ENCODE data around the gene RIC3.
"Not testable (repeated sequence)": the region's sequence is repeated elsewhere in the genome, so short reads cannot be mapped to it uniquely, and the experiment has no call there.

Gene RIC3

DNA sequence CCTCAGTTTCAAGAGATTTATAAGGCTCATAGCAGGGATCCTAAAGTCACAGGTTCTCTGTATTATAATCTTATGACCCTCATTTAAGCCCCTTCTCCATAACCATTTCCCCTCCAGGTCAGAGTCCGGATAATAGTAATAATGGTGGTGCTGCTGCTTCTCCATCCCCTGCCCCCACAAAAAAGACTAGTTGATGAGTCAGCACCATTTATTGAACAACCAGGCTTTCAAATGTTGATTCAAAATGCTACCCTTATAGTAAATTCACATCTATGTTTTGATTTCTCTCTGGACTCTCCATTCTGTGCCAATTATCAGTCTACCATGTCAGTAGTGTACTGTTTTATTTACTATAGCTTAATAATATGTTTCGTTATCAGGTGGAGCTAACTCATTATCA, 17.6 kb upstream of the RIC3 start:
- no peak for DNase-seq

DNA sequence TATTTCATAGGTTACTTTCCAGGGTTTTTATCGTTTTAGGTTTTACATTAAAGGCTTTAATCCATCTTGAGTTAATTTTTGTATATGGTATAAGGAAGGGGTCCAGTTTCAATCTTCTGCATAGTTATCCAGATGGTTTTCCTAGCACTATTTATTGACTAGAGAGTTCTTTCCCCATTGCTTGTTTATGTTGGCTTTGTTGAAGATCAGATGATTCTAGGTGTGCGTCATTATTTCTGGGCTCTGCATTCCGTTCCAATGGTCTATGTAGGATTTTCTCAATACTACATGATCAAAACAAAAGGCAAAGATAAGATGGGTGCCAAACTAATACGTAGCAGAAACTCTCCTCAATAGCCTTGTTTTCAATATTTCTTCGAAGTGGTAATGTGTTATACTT, 14.3 kb upstream of the RIC3 start:
- DNase-seq = no peak

DNA sequence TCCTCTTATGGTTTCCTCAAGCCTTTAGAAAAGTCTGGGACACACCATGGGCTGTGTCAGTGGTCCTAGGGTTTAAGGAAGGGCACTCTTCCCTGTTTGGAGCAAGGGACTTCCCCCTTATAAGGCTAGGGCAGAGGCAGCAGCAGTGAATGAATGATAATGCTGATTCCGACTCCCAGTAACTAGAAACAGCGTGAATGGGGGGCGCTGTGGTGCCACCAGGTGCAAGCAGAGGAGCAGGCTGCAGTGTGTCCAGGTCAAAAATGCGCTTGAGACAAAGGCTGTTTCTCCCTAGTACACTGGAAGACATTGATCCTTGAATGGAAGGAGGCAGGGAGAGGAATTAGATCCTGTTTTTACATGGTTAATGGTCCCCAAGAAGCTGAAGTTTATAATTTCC, 11.6 kb upstream of the RIC3 start:
- no peak for DNase-seq

DNA sequence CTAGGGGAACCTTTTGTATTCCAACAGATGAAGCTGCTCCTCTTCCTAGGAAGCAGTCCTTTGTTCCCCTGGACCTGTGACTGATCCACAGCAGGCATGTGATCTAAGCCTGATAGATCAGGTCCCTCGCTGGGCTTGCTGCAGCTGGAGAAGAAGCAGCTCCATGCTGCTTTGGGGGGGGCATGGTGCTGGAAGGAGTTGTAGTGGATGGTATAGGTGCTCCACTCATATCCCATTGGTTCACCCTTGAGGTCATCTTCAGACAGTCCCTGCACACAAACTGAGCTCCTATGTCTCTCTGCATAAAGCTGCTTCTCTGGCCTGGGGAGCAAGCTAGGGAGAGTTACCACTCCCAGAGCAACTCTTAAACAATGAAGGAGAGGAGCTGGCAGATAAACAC, 9.5 kb upstream of the RIC3 start:
- DNase-seq = no peak

DNA sequence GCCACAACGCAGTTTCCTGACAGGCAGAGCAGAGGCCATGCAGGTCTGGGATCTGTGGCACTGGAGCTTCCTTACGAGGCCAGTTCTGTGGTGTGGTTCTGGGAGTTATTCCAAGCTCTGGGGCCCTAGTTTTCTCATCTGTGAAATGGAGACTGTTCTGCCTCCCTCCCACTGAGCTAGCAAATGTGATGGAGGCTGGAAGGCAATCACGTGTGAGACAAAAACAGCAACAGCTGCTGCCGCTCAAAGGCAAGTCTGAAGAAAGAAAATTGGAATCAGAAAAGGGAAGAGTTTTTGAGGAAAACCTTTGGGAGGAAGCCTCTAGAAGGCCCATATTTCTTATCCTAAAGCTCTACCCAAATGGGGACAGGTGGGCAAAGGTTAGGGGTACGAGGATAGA, 8.3 kb upstream of the RIC3 start:
- no peak for DNase-seq

DNA sequence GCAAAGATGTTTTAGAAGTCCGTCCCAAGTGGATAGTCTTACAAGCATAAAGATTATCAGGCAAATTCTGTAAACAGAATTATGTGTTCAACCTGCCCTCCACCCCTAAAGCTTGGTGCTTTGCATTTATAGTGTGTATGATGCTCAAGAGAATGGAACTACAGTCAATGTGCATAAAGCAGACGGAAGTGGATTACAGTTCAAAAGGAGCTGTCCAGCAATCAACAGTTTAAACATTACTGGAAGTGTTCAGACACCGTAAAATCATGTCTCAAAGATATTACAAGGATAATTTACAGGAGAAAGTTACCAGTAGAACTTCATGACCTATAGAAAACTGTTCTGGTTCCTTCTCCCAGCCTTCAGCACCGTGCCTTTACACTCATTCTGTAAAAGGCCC, 1.0 kb downstream of the RIC3 start:
- DNase-seq = no peak

DNA sequence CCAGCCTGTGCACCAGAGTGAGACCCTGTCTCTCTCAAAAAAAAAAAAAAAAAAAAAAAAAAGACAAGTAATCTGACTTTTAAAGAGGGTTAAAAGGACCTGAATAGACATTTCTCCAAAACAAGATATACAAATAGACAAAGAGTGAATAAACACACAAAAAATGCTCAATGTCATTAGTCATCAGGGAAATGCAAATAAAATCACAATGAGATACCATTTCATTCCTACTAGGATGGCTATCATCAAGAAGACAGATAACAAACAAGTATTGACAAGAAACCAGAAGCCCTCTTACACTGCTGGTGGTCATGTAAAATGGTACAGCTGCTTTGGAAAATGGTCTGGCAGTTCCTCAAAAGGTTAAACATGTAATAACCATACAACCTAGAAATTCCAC, 4.1 kb downstream of the RIC3 start:
- no peak for DNase-seq

DNA sequence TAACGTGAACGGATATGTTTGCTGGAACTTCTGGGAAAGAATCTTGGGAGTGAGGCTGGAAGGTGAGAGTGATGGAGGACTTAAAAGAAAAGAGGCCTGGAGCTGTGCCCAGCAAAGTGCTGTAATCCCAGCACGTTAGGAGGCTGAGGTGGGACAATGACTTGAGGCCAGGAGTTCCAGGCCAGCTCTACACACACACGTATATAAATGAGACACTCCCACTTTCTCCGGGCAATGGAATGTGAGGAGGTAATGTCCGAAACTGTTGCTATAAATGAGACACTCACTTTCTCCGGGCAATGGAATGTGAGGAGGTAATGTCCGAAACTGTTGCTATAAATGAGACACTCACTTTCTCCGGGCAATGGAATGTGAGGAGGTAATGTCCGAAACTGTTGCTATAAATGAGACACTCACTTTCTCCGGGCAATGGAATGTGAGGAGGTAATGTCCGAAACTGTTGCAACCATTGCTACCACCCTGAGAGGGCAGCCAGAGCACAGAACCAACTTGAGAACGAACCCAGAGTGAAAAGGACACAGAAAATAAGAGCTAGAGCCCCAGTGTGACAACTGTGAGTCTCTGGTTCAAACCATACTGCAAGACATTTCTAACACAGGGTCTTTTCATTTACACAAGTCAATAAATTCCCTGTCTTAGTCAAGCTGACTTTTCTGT, 7.1 kb downstream of the RIC3 start:
- not testable (repeated sequence) for DNase-seq

DNA sequence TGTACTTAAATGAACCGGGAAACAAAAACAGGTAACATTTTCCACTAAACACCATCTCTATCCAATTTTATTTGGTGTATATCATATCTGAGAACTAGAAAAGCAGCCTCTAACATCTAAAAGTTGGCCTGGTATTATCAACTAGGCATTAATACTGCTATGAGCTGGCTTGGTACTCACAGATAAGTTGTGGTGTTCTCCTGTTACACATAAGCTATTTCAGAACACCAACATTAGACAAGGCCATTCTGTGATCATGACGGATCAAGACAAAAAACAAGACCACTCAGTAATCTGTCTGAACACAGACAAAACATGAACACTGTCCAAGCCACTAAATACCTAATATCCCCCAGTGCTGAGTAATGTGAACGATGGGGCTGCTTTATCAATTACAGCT, 11.9 kb downstream of the RIC3 start:
- no peak for DNase-seq

DNA sequence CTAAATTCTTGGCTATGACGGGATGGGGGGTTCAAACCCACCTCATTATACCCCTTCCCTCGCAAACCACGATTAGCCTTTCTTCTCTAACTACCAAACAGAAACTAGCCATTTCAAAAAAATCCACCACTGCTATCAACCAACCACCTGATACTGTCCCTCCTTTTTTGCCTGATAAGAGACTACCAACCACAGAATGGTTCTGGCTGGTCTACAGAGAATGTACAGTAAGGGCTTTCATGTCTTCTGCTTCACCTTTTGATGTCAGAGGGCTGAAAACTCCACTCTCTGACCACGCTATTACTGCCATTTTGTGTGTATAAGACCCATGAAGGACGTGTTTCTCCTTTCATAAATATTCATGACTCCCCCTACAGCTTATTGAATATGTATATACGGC, 19.1 kb downstream of the RIC3 start:
- no peak for DNase-seq

DNA sequence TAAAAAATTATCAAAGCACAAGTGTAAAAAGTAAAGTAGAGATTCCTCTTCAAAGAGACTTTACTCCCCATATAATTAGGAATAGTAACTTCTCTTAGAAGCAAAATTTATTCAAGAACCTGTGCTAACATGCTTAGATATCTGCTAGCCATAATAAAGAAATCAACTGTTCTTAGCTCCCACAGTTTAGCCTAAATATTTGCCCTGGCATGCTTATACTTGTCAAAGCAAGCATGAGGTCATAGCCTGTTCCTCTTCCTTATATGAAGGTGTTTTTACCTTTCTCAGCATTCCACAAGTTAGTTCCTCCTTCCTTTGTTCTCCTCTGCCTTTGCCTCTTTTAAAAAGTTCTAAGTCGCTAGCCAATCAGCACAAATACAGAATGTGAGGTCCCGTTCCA, 30.3 kb downstream of the RIC3 start:
- DNase-seq = no peak

DNA sequence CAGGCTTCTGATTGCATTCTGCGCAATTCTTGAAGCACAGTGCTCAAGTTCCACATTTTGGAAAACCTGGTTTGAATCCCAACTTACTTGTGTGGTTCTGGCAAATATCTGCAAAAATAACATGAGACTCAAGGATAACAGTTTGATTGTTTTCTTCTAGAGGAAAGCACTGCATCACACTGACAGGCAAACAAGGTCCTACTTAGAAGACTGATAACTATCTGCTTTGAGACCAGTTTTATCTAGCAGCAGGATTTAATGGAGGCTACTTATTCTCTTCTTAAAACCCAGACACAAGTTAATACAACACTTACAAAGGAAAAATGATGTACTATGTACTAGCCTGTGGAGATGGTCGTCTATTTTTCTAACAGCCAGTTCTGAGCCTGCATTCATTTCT, 41.4 kb downstream of the RIC3 start:
- no peak for DNase-seq

DNA sequence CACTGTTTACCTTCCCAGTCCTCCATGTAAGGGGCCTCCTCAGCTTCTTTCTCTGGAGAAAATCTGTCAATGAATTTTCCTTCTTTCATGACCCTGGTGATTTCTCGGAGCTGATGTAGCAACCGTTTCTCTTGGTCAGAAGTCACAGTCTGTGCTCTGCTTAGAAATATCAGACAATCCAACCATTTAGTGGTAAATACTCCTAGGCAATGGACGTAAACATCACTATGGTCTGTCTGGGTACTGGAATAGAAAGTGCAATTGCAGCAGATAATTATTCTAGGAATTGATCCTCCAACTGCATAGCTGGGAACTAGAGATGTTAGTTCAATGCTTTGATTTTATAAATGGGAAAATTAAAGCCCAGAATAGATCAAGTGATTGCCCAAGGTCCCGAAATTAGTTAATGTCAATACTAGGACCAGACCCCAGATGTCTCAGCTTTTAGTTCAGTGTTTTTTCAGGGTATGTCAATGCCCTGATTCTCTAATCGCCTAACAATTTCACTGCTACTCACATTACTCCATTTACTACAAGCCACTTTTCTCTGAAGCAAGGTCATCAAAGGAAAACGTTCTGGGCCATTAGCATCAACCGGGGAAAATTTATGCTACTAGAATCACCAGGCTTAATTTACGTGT, 42.1 kb downstream of the RIC3 start:
- no peak for DNase-seq

DNA sequence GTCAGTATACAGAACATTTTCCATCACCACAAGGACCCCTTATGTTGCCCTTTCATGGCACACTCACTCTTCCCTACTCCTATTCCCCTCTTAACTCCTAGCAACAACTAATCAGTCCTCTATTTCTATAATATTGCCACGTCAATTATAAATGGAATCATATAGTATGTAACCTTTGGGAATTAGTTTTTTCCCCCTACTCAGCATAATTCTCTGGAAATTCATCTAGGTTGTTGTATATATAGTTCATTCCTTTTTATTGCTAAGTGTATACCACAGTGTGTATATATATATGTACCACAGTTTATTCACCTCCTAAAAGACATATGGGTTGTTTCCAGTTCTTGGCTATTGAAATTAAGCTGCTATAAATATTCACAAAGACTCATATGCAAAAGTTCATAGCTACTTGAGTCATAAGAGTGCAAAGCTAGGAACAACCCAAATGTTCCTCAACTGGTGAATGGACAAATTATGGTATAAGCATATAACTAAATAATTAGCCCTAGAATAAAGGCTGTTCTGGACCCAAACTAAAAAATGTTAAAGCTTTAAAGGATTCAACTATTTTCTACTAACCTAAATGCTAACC, 46.6 kb downstream of the RIC3 start:
- DNase-seq = no peak

DNA sequence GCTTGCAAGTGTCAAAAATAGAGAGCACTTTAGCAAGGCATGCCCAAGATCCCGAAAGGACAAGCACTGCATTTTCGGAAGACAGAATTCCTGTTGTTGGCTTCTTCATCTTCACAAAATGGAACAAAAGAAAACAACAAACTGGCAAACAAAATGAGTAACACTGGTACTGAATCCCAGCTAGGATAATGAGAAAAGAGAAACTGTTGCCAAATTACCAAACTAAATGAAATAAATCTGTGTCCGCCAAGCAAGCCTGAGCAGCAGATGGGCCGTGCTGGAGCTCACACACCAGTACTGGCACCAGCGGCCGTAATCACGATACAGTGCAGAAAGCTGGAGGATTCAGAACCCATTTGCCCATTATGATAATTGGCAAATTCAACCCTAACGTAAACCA, 57.2 kb downstream of the RIC3 start:
- DNase-seq = no peak

DNA sequence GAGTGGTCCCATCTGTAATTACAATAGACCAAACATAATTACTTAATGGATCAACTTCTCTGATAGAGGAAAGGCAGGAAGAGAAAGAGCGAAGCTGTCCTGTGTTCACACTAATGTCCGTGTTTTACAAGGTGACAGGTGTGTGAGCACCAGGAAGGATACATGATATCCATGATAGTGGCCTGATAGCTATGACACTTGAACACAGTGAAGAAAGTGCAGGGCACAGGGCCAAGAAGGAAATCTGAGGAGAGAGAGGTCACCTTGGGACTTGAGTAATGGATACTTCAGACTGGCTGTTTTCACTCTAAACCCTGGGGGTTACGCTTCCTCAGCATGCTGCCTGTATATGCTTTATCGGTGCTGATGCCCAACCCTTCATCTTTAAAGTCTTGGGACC, 58.4 kb downstream of the RIC3 start:
- no peak for DNase-seq

DNA sequence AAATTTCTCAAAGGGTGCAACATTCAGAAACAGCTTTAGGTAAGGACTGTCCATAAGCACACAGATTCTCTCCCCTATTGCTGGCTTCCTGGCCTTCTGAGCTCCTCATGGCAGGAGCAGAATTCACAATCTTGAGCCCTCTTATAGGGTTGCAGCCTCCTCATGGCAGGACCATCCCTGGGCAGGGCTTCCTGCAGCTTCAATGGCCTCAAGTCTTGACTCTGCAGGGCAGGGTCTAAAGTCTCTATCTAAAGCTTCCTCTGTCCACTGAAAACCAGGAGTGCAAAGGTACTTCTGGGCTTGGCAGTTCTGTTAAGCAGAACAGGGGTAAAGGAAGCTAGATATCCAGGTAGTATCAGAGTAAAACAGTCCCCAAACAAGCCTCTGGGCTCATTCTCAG, 59.1 kb downstream of the RIC3 start:
- no peak for DNase-seq

DNA sequence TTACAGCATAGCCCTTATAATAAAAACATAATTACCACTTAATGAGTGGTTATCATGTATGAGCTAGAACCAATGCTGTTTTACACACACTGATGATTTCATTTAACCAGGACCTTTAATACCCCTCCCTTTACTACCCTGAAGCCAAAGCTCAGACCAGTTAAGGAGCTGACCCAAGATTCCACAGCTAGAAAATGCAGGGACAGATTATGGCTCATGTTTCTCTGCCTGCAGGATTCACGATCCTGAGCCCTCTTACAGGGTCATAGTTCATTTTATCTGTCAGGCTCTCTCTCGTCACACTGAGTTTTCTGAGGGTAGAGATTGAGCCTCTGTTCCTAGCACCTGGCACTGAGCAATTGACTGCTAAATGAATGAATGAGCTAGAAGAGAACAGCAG, 60.4 kb downstream of the RIC3 start:
- DNase-seq = no peak

DNA sequence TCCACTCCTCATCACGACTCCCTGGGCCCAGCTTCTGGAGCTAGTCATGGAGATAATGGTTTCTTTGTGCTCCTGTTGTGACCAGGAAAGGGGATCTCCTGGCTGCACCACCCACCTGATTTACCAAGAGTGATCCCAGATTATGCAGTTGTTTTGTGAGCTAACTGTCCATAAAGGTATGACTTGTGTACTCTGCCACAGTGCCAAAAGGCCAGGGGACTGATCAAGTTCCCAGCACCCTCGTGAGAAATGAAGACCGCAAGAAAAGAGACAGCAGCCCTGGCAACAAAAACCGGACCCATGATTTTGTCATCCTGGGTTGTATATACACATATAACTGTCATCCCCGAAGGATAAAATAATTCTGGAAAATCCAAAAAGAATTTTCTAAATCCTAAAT, 61.2 kb downstream of the RIC3 start:
- DNase-seq = no peak

DNA sequence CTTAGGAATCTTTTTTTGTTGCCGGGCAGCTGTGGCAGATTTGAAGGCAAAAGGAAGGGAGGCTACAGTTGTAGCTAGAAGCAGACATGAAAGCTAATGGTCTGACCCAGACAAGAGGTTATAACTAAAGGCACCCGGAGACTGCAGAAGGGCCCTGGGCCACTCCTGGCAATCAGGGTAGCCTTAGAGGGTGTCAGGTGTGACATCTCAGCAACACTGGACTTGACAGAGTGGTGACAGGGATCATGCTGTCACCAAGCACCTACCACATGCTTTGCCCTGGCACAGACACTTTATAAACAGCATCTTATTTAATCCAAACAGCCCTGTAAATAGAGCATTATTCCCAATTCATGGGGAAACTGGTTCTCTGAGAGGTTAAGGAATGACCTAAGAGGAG, 62.1 kb downstream of the RIC3 start:
- DNase-seq = no peak

DNA sequence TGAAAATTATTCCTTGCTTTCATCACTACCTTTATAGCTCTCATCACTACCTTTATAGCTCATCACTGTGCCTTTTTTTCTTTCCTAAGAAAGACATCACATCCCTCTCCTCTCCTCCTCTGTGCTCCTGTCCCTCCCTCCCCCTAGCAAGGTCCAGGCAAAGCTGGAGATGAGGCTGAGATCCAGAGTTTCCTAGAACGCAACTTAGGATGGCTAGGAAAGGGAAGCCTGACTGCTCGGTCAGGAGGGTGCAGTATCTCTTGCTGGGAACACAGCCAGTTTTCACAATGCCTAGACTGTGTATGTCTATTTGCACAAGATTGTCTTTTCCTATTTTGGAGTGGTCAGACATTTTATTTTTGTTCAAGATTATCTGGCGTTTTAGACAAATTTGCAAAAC, 63.2 kb downstream of the RIC3 start:
- DNase-seq = no peak

DNA sequence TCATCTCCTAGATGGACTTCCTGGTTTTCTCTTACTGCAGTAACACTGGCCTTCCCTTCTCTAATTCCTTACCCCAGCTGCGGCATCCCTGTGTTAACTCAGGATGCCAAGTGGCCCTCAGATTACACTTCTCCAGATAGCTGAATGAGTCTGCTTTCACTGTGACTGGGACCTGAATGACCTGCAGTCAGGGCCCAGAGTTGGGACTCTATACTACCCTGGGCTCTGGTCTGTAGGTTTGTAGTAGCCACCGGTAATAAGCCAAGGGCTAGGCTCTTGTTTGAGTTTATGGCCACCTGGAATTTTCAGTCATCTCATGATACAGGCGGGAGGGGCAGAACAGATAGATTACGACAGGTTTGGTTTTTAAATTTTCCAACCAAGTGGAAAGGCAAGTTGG, 63.7 kb downstream of the RIC3 start:
- DNase-seq = no peak

DNA sequence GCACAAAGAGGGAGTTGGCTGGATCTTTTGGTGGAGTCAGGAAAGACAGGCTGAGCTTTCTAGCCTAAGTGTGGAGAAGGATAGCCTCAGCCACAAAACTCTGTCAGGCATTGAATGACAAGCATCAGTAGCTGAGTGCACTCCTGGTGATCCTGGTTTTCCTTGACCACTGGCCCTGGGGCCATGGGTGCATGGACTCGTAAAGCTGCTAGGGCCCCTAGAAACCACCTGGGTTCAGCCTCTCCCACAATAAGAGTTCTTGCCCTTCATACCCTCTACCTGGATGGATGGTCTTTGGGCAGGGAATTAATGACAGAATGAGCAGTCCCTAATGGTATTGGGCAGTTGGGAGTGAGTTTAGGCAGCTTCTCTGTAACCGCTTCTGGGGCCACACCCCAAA, 64.9 kb downstream of the RIC3 start:
- no peak for DNase-seq

DNA sequence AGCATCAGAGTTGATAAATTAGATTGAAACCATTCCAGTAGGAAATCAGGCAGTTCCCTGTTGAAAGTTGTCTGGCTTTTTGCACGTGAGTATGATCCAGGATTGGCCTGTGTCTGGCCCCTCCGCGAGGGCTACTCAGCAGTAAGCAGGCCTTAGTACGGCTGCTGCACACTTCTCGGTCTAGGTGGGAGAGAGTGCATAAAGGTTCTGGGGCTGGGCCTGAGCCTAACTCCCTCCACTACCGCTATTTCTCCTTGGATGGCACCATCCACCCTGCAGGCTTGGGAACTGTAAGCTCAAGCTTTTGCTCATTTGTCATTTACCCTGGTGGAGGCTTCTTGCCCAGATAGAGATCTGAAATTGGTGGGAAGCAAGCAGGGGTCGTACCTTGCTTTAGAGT, 65.9 kb downstream of the RIC3 start:
- DNase-seq = no peak
